ENCODE data around the gene TSPOAP1.

TSPOAP1 gene

GRCh38 chr17:58339755-58340404 is 11.3 kb upstream of the TSPOAP1 start:
- DNase-seq (ENCODE audit: low spot score), result no peak

GRCh38 chr17:58338841-58339754 is 10.5 kb upstream of the TSPOAP1 start:
- DNase-seq (ENCODE audit: low spot score), result peak; percentile 53

- no peak for DNase-seq (ENCODE audit: low spot score)
Observed at GRCh38 chr17:58338454-58338840, 9.9 kb upstream of the TSPOAP1 start.

GRCh38 chr17:58337600-58338453 is 9.2 kb upstream of the TSPOAP1 start:
- DNase-seq (ENCODE audit: low spot score), result peak; percentile 63

GRCh38 chr17:58337210-58337599 is 8.6 kb upstream of the TSPOAP1 start:
- no peak for DNase-seq (ENCODE audit: low spot score)

- no peak for DNase-seq (ENCODE audit: low spot score)
Observed at GRCh38 chr17:58336456-58337209, 8.0 kb upstream of the TSPOAP1 start.

- no peak for DNase-seq (ENCODE audit: low spot score)
Observed at GRCh38 chr17:58335779-58336455, 7.3 kb upstream of the TSPOAP1 start.

- no peak for DNase-seq (ENCODE audit: low spot score)
Observed at GRCh38 chr17:58335061-58335731, 6.6 kb upstream of the TSPOAP1 start.

- DNase-seq (ENCODE audit: low spot score), result no peak
Observed at GRCh38 chr17:58334661-58335060, 6.1 kb upstream of the TSPOAP1 start.

- no peak for DNase-seq (ENCODE audit: low spot score)
Observed at GRCh38 chr17:58334256-58334655, 5.7 kb upstream of the TSPOAP1 start.

GRCh38 chr17:58333736-58334207 is 5.2 kb upstream of the TSPOAP1 start:
- no peak for DNase-seq (ENCODE audit: low spot score)

- no peak for DNase-seq (ENCODE audit: low spot score)
Observed at GRCh38 chr17:58332778-58333735, 4.5 kb upstream of the TSPOAP1 start.

- DNase-seq (ENCODE audit: low spot score), result no peak
Observed at GRCh38 chr17:58331815-58332777, 3.5 kb upstream of the TSPOAP1 start.

GRCh38 chr17:58330997-58331814 is 2.6 kb upstream of the TSPOAP1 start:
- no peak for DNase-seq (ENCODE audit: low spot score)

GRCh38 chr17:58330538-58330996 is 2.0 kb upstream of the TSPOAP1 start:
- DNase-seq (ENCODE audit: low spot score), result no peak

- no peak for DNase-seq (ENCODE audit: low spot score)
Observed at GRCh38 chr17:58329810-58330537, 1.4 kb upstream of the TSPOAP1 start.
